Spleen (tissue), 7 donors: ENCODE measurements around the gene KIF1C.

ENCODE experiments used
- POLR2A ChIP-seq, 3 donors: fragments of 450-650 bp; IDR thresholded peaks; one replicate each; pipeline ENCODE4 v1.5.1; 2017; ENCODE audit warnings: antibody characterized with exemption in 3 of 3, mild to moderate bottlenecking in 1 of 3
- TF ChIP-seq, protein P1 (sequence below), 11 experiments: fragments of 200-600 bp in 7 of 11; fragments of 450-650 bp in 4 of 11; sonication (generic) in 4 of 11; IDR thresholded peaks in 8 of 11; conservative IDR thresholded peaks in 3 of 11; 1 replicate in 7 of 11; 2 replicates in 4 of 11; pipeline versions ENCODE4 v1.4.0 to v1.8.0; 2016 to 2021; ENCODE audit warnings: antibody characterized with exemption in 11 of 11, inconsistent platforms in 4 of 11, mild to moderate bottlenecking in 1 of 11
- donor health status: DM: no; HTN: no; CAD: no; lungs with moderate emphysema.
- donor health status: DM: no; HTN: no; CAD: no.
- donor health status: DM: no; HTN: no; CAD: no.

DNA sequence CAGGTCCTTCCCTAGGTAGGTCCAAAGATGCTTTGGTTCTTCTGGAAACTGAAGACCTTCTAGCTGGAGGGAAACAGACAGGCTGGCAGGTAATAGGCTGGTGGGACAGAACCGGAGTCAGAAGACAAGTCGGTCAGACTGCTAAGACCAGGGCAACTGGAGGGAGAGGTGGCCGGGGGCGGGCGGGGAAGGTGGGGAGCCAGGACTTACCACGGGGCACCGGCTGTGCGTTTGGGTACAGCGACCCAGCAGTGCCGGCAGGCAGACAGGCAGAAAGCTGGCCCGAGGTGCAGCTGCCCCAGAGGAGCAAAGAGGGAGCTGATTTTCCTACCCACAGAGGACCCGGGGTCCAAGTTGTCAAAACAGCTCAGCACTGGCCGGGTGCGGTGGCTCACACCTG is 36.9 kb downstream of the KIF1C start:
- TF ChIP-seq POLR2A (IDR thresholded peaks at IDR 0.05) = no peak
- TF ChIP-seq, protein P1, sequence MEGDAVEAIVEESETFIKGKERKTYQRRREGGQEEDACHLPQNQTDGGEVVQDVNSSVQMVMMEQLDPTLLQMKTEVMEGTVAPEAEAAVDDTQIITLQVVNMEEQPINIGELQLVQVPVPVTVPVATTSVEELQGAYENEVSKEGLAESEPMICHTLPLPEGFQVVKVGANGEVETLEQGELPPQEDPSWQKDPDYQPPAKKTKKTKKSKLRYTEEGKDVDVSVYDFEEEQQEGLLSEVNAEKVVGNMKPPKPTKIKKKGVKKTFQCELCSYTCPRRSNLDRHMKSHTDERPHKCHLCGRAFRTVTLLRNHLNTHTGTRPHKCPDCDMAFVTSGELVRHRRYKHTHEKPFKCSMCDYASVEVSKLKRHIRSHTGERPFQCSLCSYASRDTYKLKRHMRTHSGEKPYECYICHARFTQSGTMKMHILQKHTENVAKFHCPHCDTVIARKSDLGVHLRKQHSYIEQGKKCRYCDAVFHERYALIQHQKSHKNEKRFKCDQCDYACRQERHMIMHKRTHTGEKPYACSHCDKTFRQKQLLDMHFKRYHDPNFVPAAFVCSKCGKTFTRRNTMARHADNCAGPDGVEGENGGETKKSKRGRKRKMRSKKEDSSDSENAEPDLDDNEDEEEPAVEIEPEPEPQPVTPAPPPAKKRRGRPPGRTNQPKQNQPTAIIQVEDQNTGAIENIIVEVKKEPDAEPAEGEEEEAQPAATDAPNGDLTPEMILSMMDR (IDR thresholded peaks at IDR 0.05 in 8 of 11, conservative IDR thresholded peaks at IDR 0.05 in 3 of 11) = no peak
